SU-DHL-6 (cell line): Measurements from ENCODE around the gene CYP26B1.

Source experiments
- H2AFZ ChIP-seq: fragments of 200-600 bp; sonication (generic); 2 replicates; pipeline ENCODE4 v1.6.1; 2014; ENCODE audit warnings: low read depth, mild to moderate bottlenecking, moderate library complexity, mixed read lengths, antibody characterized with exemption, low read length; ENCODE audit not compliant: severe bottlenecking
- H3F3A ChIP-seq: fragments of 200-600 bp; shearing (Covaris generic); 2 replicates; pipeline ENCODE4 v1.6.0; 2016; ENCODE audit warnings: antibody characterized with exemption, mild to moderate bottlenecking; ENCODE audit not compliant: insufficient read depth
- H3K27ac ChIP-seq: fragments of 200-600 bp; sonication (generic); 2 replicates; pipeline ENCODE4 v1.5.1; 2016; ENCODE audit warnings: low read depth, mild to moderate bottlenecking, low read length, moderate library complexity, mixed read lengths
- H3K27me3 ChIP-seq: fragments of 200-600 bp; sonication (generic), shearing (Covaris generic); 2 replicates; pipeline ENCODE4 v1.6.0; 2014; ENCODE audit warnings: mild to moderate bottlenecking, low read length
- H3K36me3 ChIP-seq: fragments of 200-600 bp; sonication (generic); 2 replicates; pipeline ENCODE4 v1.6.1; 2014; ENCODE audit warnings: mild to moderate bottlenecking, low read length, mixed read lengths
- H3K4me2 ChIP-seq: fragments of 300-600, 200-600 bp; shearing (Covaris generic), sonication (generic); 2 replicates; pipeline ENCODE4 v1.6.0; 2014; ENCODE audit warnings: low read length, low read depth, mild to moderate bottlenecking; ENCODE audit not compliant: poor library complexity, severe bottlenecking
- H3K4me3 ChIP-seq: fragments of 200-600 bp; sonication (generic); 2 replicates; pipeline ENCODE4 v1.5.1; 2014; ENCODE audit warnings: antibody characterized with exemption, low read length, mild to moderate bottlenecking, mixed read lengths; ENCODE audit not compliant: insufficient read depth, poor library complexity, severe bottlenecking
- H3K79me2 ChIP-seq: fragments of 200-600 bp; sonication (generic); 2 replicates; pipeline ENCODE4 v1.6.1; 2014; ENCODE audit warnings: mild to moderate bottlenecking, low read length, moderate library complexity; ENCODE audit not compliant: insufficient read depth
- H3K9ac ChIP-seq: fragments of 200-600 bp; sonication (generic); 2 replicates; pipeline ENCODE4 v1.7.0; 2014; ENCODE audit warnings: mild to moderate bottlenecking, low read length
- H3K9me2 ChIP-seq: fragments of 200-600 bp; sonication (generic); replicated peaks from 2 replicates; pipeline ENCODE4 v1.6.1; 2014; ENCODE audit warnings: low read length; ENCODE audit not compliant: insufficient read depth
- H3K9me3 ChIP-seq: fragments of 200-600 bp; sonication (generic); 2 replicates; pipeline ENCODE4 v1.6.1; 2014; ENCODE audit warnings: low read length, mixed read lengths; ENCODE audit not compliant: insufficient read depth
- H4K20me1 ChIP-seq: fragments of 200-600 bp; sonication (generic); 2 replicates; pipeline ENCODE4 v1.6.1; 2014; ENCODE audit warnings: low read depth, mild to moderate bottlenecking, antibody characterized with exemption, low read length, moderate library complexity, mixed read lengths
- CTCF ChIP-seq: fragments of 200-600 bp; sonication (generic); IDR thresholded peaks from one replicate; pipeline ENCODE4 v1.5.1; 2017; ENCODE audit warnings: antibody characterized with exemption, mild to moderate bottlenecking, low read length, moderate library complexity; ENCODE audit not compliant: insufficient read depth, poor library complexity, severe bottlenecking
- EZH2phosphoT487 ChIP-seq: fragments of 200-600 bp; sonication (generic), shearing (Covaris generic); conservative IDR thresholded peaks from 2 replicates; pipeline ENCODE4 v1.6.1; 2018; ENCODE audit warnings: mild to moderate bottlenecking, antibody characterized with exemption, low read length, moderate library complexity, mixed read lengths

The CYP26B1 gene

GRCh38 chr2:72181616-72182015 lies 34.0 kb upstream of the CYP26B1 start:
- TF ChIP-seq CTCF (no peak), EZH2phosphoT487 (no peak)
- H3K27ac ChIP-seq: no peak overlapping the region

GRCh38 chr2:72180351-72180750 lies 32.7 kb upstream of the CYP26B1 start:
- Histone ChIP-seq H3K27ac (no peak overlapping the region), H3K79me2 (no peaks in the 10 kb centered on the region)

More at GRCh38 chr2:72181616-72182015, 34.0 kb upstream of the CYP26B1 start:
- Histone ChIP-seq H3K9me3 (no peaks in the 10 kb centered on the region), H3K4me2 (no peak overlapping the region), H3K4me3 (no peak overlapping the region), H3K9me2 (no peaks in the 10 kb centered on the region), H4K20me1 (no peaks in the 10 kb centered on the region), H3F3A (no peaks in the 10 kb centered on the region), H3K27me3 (no peaks in the 10 kb centered on the region), H3K9ac (no peak overlapping the region), H2AFZ (no peak overlapping the region), H3K36me3 (no peaks in the 10 kb centered on the region), H3K79me2 (no peaks in the 10 kb centered on the region)

GRCh38 chr2:72178551-72178950 lies 30.9 kb upstream of the CYP26B1 start:
- Histone ChIP-seq H3K27ac (no peak overlapping the region), H3F3A (no peaks in the 10 kb centered on the region), H3K4me2 (no peak overlapping the region), H2AFZ (no peak overlapping the region), H3K9ac (no peak overlapping the region), H3K36me3 (no peaks in the 10 kb centered on the region), H4K20me1 (no peaks in the 10 kb centered on the region), H3K4me3 (no peak overlapping the region), H3K9me3 (no peaks in the 10 kb centered on the region), H3K79me2 (no peaks in the 10 kb centered on the region), H3K27me3 (no peaks in the 10 kb centered on the region), H3K9me2 (no peaks in the 10 kb centered on the region)
- TF ChIP-seq CTCF (no peak), EZH2phosphoT487 (no peak)

More at GRCh38 chr2:72180351-72180750, 32.7 kb upstream of the CYP26B1 start:
- Histone ChIP-seq H2AFZ (no peak overlapping the region), H3K9me3 (no peaks in the 10 kb centered on the region), H4K20me1 (no peaks in the 10 kb centered on the region), H3K4me3 (no peak overlapping the region), H3K36me3 (no peaks in the 10 kb centered on the region), H3K9ac (no peak overlapping the region), H3F3A (no peaks in the 10 kb centered on the region), H3K9me2 (no peaks in the 10 kb centered on the region), H3K27me3 (no peaks in the 10 kb centered on the region), H3K4me2 (no peak overlapping the region)
- no peak for TF ChIP-seq EZH2phosphoT487
- no peak for TF ChIP-seq CTCF

GRCh38 chr2:72176281-72176680 lies 28.6 kb upstream of the CYP26B1 start:
- H3K36me3 ChIP-seq: no peaks in the 10 kb centered on the region

More at GRCh38 chr2:72176281-72176680, 28.6 kb upstream of the CYP26B1 start:
- Histone ChIP-seq H2AFZ (no peak overlapping the region), H3F3A (no peaks in the 10 kb centered on the region), H4K20me1 (no peaks in the 10 kb centered on the region), H3K9me2 (no peaks in the 10 kb centered on the region), H3K9ac (no peak overlapping the region), H3K79me2 (no peaks in the 10 kb centered on the region), H3K27ac (no peak overlapping the region), H3K4me3 (no peak overlapping the region), H3K9me3 (no peaks in the 10 kb centered on the region), H3K4me2 (no peak overlapping the region), H3K27me3 (no peaks in the 10 kb centered on the region)
- no peak for TF ChIP-seq EZH2phosphoT487
- TF ChIP-seq CTCF: no peak
